K562 (cell line): ENCODE measurements around the gene GRIK5. TPM values are rescaled to one million over a fixed set of nuclear protein-coding genes. Genes with fewer than 3 reads are reported as not detected.

Source experiments
- ATF7 ChIP-seq: fragments of 450-650 bp; IDR thresholded peaks from 2 replicates; pipeline ENCODE4 v1.7.1; 2014; ENCODE audit warnings: mild to moderate bottlenecking, moderate library complexity
- CHD2 ChIP-seq: IDR thresholded peaks from 2 replicates; pipeline ENCODE4 v1.6.1; 2011; ENCODE audit warnings: low read depth, low read length
- DPF2 ChIP-seq: fragments of 450-650 bp; IDR thresholded peaks from 2 replicates; pipeline ENCODE4 v1.6.1; 2016
- E2F4 ChIP-seq: sonication (generic); formaldehyde crosslinking; IDR thresholded peaks from 2 replicates; pipeline ENCODE4 v1.8.0; 2022; ENCODE audit warnings: mild to moderate bottlenecking, low read depth, missing genetic modification reagents
- ELF2 ChIP-seq: fragments of 250-450 bp; sonication (Bioruptor Pico); IDR thresholded peaks from 2 replicates; pipeline ENCODE4 v1.5.0; 2021; ENCODE audit warnings: mild to moderate bottlenecking
- ETV1 ChIP-seq: fragments of 450-650 bp; conservative IDR thresholded peaks from 2 replicates; pipeline ENCODE4 v1.6.1; 2016; ENCODE audit warnings: missing genetic modification characterization, control low read depth, low read depth, missing compliant biosample characterization
- HCFC1 ChIP-seq: IDR thresholded peaks from 2 replicates; pipeline ENCODE4 v1.6.1; 2012; ENCODE audit warnings: low read depth, low read length, improper control_type of control experiment
- HDAC6 ChIP-seq: IDR thresholded peaks from 2 replicates; pipeline ENCODE4 v1.6.1; 2012; ENCODE audit warnings: low read depth, mild to moderate bottlenecking, control low read depth, inconsistent platforms, low read length, moderate library complexity
- JUN ChIP-seq, 2 experiments: sonication (generic) in 1 of 2; formaldehyde crosslinking in 1 of 2; IDR thresholded peaks; 2 replicates each; pipeline versions ENCODE4 v1.6.1 to v1.8.0; 2012 to 2022; ENCODE audit warnings: borderline replicate concordance in 2 of 2, mild to moderate bottlenecking in 2 of 2, improper control_type of control experiment in 1 of 2, low read depth in 1 of 2, low read length in 1 of 2, missing genetic modification reagents in 1 of 2
- KAT2B ChIP-seq: IDR thresholded peaks from one replicate; pipeline ENCODE4 v1.6.1; 2012; ENCODE audit warnings: low read depth, mild to moderate bottlenecking, control low read depth, inconsistent platforms, low read length, moderate library complexity
- KDM1A ChIP-seq, 2 experiments: fragments of 450-650 bp; IDR thresholded peaks; 2 replicates each; pipeline ENCODE4 v1.6.1; 2016; ENCODE audit warnings: mild to moderate bottlenecking in 2 of 2
- LEF1 ChIP-seq: fragments of 450-650 bp; IDR thresholded peaks from 2 replicates; pipeline ENCODE4 v1.6.1; 2016; ENCODE audit warnings: mild to moderate bottlenecking
- NEUROD1 ChIP-seq: fragments of 150-350 bp; IDR thresholded peaks from 2 replicates; pipeline ENCODE4 v1.6.1; 2014; ENCODE audit warnings: borderline replicate concordance, low read length, low read depth; ENCODE audit not compliant: partially characterized antibody
- POLR2G ChIP-seq: fragments of 200-400 bp; formaldehyde crosslinking; IDR thresholded peaks from 2 replicates; pipeline ENCODE4 v1.6.1; 2017; ENCODE audit warnings: low read depth, mild to moderate bottlenecking, antibody characterized with exemption, low read length, moderate library complexity
- PREB ChIP-seq: sonication (generic); formaldehyde crosslinking; IDR thresholded peaks from 2 replicates; pipeline ENCODE4 v1.8.1; 2023; ENCODE audit warnings: mild to moderate bottlenecking, missing genetic modification reagents
- PTRF ChIP-seq: fragments of 450-650 bp; IDR thresholded peaks from 2 replicates; pipeline ENCODE4 v1.6.1; 2016; ENCODE audit warnings: mild to moderate bottlenecking, missing genetic modification characterization, missing compliant biosample characterization
- TRIM25 ChIP-seq: fragments of 450-650 bp; IDR thresholded peaks from 2 replicates; pipeline ENCODE4 v1.7.0; 2016; ENCODE audit warnings: borderline replicate concordance
- ZFP91 ChIP-seq: sonication (generic); formaldehyde crosslinking; IDR thresholded peaks from 2 replicates; pipeline ENCODE4 v1.8.0; 2022; ENCODE audit warnings: mild to moderate bottlenecking, missing genetic modification reagents
- ZHX1 ChIP-seq: fragments of 150-350 bp; conservative IDR thresholded peaks from 2 replicates; pipeline ENCODE4 v1.6.1; 2014; ENCODE audit warnings: low read length
- ZNF146 ChIP-seq: IDR thresholded peaks from one replicate; pipeline ENCODE4 v1.6.1; 2018; ENCODE audit warnings: missing compliant biosample characterization; ENCODE audit not compliant: unreplicated experiment
- polyA plus RNA-seq, 8 experiments: library from polyadenylated mRNA; depleted of rRNA in 4 of 8; stranded (reverse) in 5 of 8; unstranded in 3 of 8; fragments of >200 nt; fragmentation: Nextera tagmentation in 2 of 8; fragmentation: Illumina TruSeq in 1 of 8; extraction: Ambion mirVana in 2 of 8; extraction: Trizol in 1 of 8; gene quantifications; 2 replicates each; pipeline versions ENCODE4 v1.2.1 to v1.2.3, GENCODE V29; 2011 to 2014; ENCODE audit warnings: inconsistent platforms in 1 of 8, missing spikeins in 1 of 8
- total RNA-seq, 7 experiments: library from RNA; depleted of rRNA in 6 of 7; stranded (reverse); fragments of >200 nt in 6 of 7; fragmentation: Illumina TruSeq in 2 of 7; extraction: Trizol in 2 of 7; gene quantifications; 2 replicates each; pipeline versions ENCODE4 v1.2.1 to v1.2.3, GENCODE V29; 2011 to 2021; ENCODE audit warnings: low replicate concordance in 1 of 7

Gene GRIK5
- total and polyA plus RNA-seq, 9 of the 15 experiments (the other 6 are each of a cell fraction or from before 2014, with no cell fraction given), result 0.04 to 0.55 (median 0.27) TPM; not detected in 2

- TF ChIP-seq JUN (IDR thresholded peaks at IDR 0.05; ENCODE audit: borderline replicate concordance, low read depth, low read length), result peak; percentile 43; the same call in 1 of the 2 replicates
- TF ChIP-seq JUN (CRISPR knock-in tag; IDR thresholded peaks at IDR 0.05; ENCODE audit: borderline replicate concordance), result no peak
- TF ChIP-seq LEF1, result no peak
- no peak for TF ChIP-seq KDM1A (IDR thresholded peaks at IDR 0.05)
- TF ChIP-seq ELF2, result no peak
- peak; percentile 99 for TF ChIP-seq NEUROD1
- TF ChIP-seq HCFC1, result no peak
- TF ChIP-seq KAT2B, result no peak
- TF ChIP-seq HDAC6, result no peak
- TF ChIP-seq POLR2G, result peak; percentile 97
- TF ChIP-seq CHD2, result peak; percentile 90
- TF ChIP-seq E2F4 (CRISPR knock-in tag), result no peak
- no peak for TF ChIP-seq PREB
- peak; percentile 8; the same call in 1 of the 2 replicates for TF ChIP-seq DPF2
- no peak for TF ChIP-seq ETV1 (tag)
- TF ChIP-seq ZNF146 (CRISPR knock-in tag), result no peak
- no peak for TF ChIP-seq TRIM25
- no peak for TF ChIP-seq ZHX1
- peak; percentile 96 for TF ChIP-seq ATF7
- TF ChIP-seq PTRF, result no peak
- TF ChIP-seq ZFP91 (CRISPR knock-in tag), result no peak
Observed at GRCh38 chr19:42075616-42076379, 5.8 kb upstream of the GRIK5 start, which contains the start of gene ZNF574 (continued).
